HG02623 (cell line): ENCODE measurements around the gene AEBP2.

Source experiments
- ATAC-seq: cut with Tn5 transposase; IDR thresholded peaks from one replicate; pipeline ENCODE4 v1.9.1; 2021; ENCODE audit warnings: moderate library complexity; ENCODE audit not compliant: unreplicated experiment

The AEBP2 gene

DNA sequence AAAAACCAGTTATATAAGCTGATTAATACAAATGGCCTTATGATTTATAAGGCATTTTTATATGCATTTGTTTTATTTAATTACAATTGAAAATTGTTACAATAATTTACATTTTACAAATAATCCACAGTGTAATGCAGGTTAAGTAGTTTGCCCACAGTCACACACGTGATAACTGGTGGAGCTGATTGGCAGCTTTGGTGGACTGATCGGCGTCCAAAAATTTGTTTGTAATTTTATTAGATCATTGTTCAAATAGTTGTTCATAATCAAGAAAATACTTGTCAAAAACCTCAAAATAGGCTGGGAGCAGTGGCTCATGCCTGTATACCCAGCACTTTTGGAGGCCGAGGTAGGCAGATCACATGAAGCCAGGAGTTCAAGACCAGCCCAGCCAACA, 59.7 kb downstream of the AEBP2 start:
- ATAC-seq: no peak

DNA sequence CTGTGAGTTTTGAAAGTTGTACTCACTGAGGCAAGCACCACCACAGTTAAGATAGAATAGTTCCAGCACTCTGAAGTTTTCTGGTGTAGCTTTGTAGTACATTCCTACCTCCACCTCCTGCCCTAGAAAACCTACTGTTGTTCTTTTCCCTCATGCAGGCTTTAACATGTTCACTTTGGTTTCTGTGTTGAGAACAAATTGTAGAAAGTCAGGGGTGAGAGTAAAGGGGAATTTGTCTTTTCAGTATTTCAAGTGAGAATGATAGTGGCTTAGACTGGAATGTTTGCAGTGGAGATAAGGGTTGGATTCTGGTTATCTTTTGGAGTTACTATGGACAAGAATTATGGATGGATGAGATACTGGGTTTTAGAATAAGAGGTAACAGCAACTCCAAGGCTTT, 67.2 kb downstream of the AEBP2 start:
- ATAC-seq: no peak

GRCh38 chr12:19507823-19508222, 68.5 kb downstream of the AEBP2 start:
- ATAC-seq: no peak

DNA sequence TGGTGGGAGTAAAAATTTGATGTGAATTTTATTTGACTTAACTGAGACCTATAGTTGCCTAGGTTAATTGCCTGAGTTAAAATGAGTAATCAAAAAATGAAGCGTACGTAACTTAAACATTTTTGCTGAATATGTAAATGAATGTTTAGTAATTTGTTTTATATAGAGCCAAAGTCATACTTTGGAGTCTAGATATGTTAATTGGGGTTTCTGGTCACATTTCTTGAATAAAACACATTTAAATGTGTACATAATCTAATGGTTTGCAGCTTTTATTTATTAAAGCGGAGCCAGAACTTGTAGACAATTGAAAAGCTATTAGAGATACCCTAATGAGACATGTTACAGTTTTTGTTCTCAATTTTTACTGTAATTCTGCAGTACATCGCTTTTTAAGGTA, 71.2 kb downstream of the AEBP2 start:
- ATAC-seq: no peak

GRCh38 chr12:19515179-19515578, 75.9 kb downstream of the AEBP2 start:
- ATAC-seq: no peak

GRCh38 chr12:19517583-19517982, 78.3 kb downstream of the AEBP2 start:
- no peak for ATAC-seq

- no peak for ATAC-seq
These were observed 78.9 kb downstream of the AEBP2 start for GRCh38 chr12:19518209-19518608.

DNA sequence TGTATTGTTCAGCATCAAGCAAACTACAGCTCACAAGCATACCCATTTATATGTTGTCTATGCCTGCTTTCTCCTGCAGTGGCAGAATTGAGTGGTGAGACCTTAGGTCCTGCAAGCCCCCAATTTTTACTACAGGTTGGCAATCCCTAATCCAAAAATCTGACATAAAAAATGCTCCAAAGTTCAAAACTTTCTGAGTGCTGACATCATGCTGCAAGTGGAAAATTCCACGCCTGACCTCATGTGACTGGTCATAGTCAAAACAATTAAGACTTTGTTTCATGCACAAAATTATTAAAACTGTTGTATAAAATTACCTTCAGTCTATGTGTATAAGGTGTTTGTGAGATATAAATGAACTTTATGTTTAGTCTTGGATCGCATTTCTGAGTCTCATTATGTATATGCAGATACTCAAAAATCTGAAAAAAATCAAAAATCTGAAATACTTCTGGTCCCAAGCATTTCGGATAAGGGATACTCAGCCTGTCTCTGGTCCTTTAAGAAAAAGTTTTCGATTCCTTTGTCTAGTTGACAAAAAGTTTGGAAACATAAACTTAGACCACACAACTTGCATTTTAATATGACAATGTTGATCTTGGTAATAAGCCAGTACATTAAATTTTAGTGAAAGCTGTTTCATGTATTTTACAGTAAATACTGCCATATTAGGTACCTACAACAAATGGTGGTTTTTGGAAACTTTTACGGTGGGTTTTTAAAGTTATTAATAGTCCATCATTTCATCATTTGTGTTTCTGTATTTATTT, 81.5 kb downstream of the AEBP2 start:
- ATAC-seq: no peak

- ATAC-seq: no peak
These were observed 86.0 kb downstream of the AEBP2 start for GRCh38 chr12:19525274-19525673.

DNA sequence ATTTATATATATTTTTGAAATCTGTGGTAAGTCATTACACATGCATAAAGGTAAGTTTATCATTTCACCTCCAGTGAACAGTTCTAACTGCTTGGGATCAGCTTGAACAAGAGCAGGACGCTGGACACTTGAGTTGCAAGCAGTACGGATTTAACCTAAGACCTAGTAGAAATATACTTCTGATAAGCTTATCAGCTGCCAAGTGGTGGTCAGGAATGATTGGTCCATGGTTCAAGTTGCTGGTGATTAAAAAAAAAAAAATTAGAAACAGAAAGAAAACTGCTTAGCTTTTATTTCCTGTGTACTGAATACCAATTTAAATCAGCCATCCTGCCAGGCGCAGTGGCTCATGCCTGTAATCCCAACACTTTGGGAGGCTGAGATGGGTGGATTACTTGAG, 88.6 kb downstream of the AEBP2 start:
- no peak for ATAC-seq

DNA sequence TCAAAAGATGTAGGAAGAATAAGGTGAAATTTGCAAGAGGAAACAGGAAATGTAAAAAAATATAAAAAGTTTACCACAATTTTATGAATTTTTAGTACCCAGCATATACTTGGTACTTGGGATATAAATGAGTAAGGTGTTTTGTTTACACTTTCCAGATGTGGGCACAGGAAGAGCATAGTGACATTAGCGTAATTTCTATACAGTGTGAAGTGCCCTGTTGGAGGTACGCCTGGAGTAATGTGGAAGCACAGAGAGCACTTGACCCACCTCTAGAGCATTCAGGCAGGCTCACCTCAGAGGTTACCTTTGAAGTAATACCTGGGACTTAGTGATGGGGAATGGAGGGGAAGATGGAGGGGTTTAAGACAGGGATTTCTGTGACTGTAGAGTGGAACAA, 89.5 kb downstream of the AEBP2 start:
- ATAC-seq: no peak

- ATAC-seq: no peak
These were observed 90.8 kb downstream of the AEBP2 start for GRCh38 chr12:19529951-19530636.

- ATAC-seq: no peak
These were observed 91.3 kb downstream of the AEBP2 start for GRCh38 chr12:19530637-19531023.

DNA sequence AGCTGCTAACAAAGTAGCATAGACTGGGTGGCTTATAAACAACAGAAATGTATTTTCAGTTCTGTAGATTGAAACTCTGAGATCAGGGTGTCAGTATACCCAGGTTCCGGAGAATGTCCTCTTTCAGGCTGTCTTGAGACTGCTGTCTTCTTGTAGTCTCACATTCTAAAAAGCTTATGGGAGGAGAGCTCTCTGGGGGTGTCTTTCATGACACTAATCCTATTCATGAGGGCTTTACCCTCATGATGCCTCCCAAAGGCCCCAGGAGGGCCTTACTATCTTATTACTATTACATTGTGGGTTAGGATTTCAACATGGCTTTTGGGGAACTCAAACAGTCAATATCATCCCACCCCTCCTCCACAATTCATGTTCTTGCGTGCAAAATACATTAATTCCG, 94.3 kb downstream of the AEBP2 start:
- ATAC-seq: no peak

GRCh38 chr12:19539071-19539470, 99.8 kb downstream of the AEBP2 start:
- ATAC-seq: no peak

DNA sequence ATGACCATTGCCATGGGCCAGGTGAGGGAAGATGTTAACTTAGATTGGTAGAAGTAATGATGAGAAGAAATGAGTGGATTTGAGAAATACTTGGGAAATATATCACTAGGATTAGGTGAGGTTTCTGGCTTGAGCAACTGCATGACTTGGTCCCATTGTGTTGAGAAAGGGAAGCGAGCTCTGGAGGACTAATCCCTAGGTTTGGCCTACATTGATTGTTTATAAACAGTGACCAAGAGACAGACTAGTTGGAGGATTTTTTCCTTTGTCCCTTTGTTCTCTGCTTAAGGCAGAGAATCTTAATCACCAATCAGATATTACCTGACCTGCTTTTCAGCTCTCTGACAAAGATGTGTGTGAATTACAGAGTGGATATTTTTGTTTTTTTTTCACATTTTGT, 100.5 kb downstream of the AEBP2 start:
- no peak for ATAC-seq

DNA sequence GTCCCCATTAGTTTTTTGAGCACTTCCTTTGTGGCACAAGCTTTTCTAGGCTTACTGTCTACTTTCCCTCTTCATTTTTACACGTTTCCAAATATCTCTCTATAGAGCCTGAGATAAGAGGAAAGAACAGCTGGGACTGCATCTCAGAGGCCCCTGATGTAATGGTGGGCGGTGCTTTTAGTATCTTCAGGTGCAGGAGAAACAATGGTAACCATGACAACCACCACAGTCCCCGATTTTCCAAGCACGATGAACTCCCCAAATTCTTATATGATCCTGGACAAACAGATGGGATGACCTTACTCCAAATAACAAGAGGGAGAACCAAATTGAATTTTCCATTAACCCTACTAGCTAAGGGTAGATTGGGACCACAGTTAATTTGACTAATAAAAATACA, 103.3 kb downstream of the AEBP2 start:
- ATAC-seq: no peak

DNA sequence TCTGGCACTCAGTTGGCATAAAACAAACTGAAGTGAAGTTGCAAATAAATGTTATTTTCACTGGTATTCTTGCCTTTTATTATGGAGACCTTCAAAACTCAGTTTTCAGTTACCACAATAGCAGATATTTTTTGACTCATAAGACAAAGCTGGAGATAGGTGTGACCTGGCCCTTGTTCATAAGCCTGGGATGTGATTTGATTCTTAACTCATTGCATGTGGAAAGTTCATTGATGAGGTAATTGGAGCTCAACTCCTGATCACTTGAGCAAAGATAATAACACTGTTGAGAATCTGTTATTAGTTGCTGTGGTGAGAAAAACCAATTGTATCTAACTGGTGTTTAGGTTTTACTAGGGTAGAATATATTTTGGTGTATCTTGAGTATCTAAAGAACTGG, 105.1 kb downstream of the AEBP2 start:
- ATAC-seq: no peak

DNA sequence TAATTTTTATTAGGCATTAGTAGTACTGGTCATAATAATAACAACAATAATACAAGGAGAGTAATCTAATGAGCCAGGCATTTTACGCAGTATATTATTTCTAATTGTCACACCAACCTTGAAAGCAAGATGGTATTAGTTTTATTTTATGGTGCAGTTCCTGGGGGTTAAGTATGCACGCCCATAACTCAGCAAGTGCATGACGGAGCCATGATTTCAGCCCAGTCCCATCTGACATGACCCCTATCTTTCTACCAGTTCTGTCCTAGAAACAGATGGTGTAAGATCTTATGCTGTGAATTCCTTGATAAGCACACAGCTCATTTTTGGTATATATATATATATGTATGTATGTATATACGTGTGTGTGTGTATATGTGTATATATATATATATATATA, 106.0 kb downstream of the AEBP2 start:
- no peak for ATAC-seq

DNA sequence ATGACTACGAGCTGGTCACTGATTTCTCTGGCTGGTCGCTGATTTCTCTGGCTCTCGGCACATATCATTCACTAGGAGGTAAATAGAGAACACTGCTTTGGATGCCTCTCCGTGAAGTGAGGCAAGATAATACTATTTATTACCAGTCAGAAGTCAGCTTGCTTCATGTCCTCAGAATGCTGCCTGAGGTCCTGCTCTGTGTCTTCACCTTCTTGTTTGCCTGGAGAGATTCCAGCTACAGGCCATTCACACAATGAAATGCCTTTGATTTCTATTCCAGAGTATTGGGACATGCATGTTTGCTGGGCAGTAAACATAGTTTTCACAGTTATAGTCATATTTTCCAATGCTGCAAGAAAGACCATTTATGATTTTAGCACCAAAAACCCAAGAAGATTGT, 106.7 kb downstream of the AEBP2 start:
- ATAC-seq: no peak

DNA sequence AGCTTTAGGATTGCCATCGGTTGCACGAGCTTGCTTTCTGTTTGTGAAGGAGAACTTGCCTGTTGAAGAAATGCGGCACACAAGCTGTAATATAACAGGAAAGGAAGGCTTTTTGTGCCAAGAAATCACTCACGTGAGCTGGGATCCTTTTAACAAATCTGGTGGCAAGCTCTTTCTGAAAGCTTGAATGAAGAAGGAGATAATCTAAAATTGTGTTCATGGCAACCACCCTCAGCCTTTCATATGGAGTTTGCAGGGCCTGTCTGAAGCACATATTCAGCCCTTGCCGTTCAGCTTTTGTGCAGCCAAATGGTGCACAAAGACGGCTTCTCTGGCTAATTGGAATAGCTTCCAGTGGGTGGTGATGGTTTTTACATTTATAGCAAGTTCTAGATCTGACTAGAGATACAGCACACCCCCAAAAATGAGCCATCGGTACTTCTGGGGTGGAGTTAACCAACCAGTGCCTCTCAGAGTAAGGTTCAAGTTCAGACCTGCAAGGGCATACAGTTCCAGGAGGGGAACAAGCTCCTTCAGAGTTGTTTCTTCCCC, 107.4 kb downstream of the AEBP2 start:
- ATAC-seq: no peak

DNA sequence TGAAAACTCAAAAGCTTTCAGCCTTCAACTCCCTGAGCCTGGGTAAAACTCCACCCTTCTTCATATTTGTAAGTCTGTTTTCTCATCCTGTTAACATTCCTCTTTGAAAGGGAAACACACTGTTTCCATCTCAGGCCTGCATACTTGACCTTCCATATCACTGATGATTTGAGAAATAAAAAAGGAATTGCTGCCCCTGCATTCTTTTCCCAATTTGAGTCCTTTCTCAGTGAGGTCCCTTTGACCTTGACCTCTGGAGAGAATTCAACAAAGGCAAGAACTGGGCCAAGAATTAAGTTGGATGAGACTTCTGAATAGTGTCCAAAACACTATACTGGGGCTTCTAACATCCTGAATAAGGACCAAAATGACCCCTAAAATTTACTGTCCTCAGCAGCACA, 108.0 kb downstream of the AEBP2 start:
- ATAC-seq: no peak
